H9 (cell line): ENCODE data around the gene SMIM13. TPM values are rescaled to one million over a fixed set of nuclear protein-coding genes. Genes with fewer than 3 reads are reported as not detected.

Experiments
- DNase-seq: peaks from one replicate; pipeline ENCODE4 v3.0.0-alpha.2; 2017
- H2AFZ ChIP-seq: one replicate; pipeline ENCODE4 v1.6.1; 2013; ENCODE audit warnings: mild to moderate bottlenecking, low read length, control low read depth, moderate library complexity
- H2AK5ac ChIP-seq: 2 replicates; pipeline ENCODE4 v1.6.1; 2013; ENCODE audit warnings: low read length, control low read depth, mixed read lengths; ENCODE audit not compliant: insufficient read length
- H2BK120ac ChIP-seq: one replicate; pipeline ENCODE4 v1.6.1; 2013; ENCODE audit warnings: low read depth, mild to moderate bottlenecking, low read length, control low read depth, inconsistent platforms; ENCODE audit not compliant: poor library complexity, severe bottlenecking
- H2BK12ac ChIP-seq: 2 replicates; pipeline ENCODE4 v1.6.1; 2013; ENCODE audit warnings: low read length, control low read depth, mixed read lengths, low read depth; ENCODE audit not compliant: insufficient read length
- H2BK15ac ChIP-seq: 2 replicates; pipeline ENCODE4 v1.6.1; 2013; ENCODE audit warnings: low read depth, low read length, control low read depth
- H2BK20ac ChIP-seq: one replicate; pipeline ENCODE4 v1.6.1; 2013; ENCODE audit warnings: low read depth, mild to moderate bottlenecking, low read length, control low read depth, inconsistent platforms; ENCODE audit not compliant: poor library complexity, severe bottlenecking
- H2BK5ac ChIP-seq: 2 replicates; pipeline ENCODE4 v1.6.1; 2013; ENCODE audit warnings: low read length, control low read depth, mixed read lengths; ENCODE audit not compliant: insufficient read length
- H3K14ac ChIP-seq: 2 replicates; pipeline ENCODE4 v1.6.1; 2013; ENCODE audit warnings: low read length, control low read depth; ENCODE audit not compliant: insufficient read depth
- H3K18ac ChIP-seq: 2 replicates; pipeline ENCODE4 v1.6.1; 2013; ENCODE audit warnings: low read depth, mild to moderate bottlenecking, mixed read lengths, low read length, control low read depth; ENCODE audit not compliant: insufficient read length
- H3K23ac ChIP-seq: 2 replicates; pipeline ENCODE4 v1.6.1; 2013; ENCODE audit warnings: low read length, control low read depth, mixed read lengths, low read depth; ENCODE audit not compliant: insufficient read length
- H3K23me2 ChIP-seq: 2 replicates; pipeline ENCODE4 v1.6.1; 2013; ENCODE audit warnings: low read depth, mild to moderate bottlenecking, mixed read lengths, low read length, control low read depth; ENCODE audit not compliant: insufficient read length, poor library complexity, severe bottlenecking
- H3K27ac ChIP-seq: 2 replicates; pipeline ENCODE4 v1.5.1; 2013; ENCODE audit warnings: low read length, control low read depth, mixed read lengths, low read depth; ENCODE audit not compliant: insufficient read length
- H3K27me3 ChIP-seq: 2 replicates; pipeline ENCODE4 v1.6.1; 2013; ENCODE audit warnings: low read length, control low read depth, inconsistent platforms; ENCODE audit not compliant: insufficient read depth
- H3K4ac ChIP-seq: 2 replicates; pipeline ENCODE4 v1.6.1; 2013; ENCODE audit warnings: low read depth, mild to moderate bottlenecking, control low read depth, inconsistent platforms, low read length, moderate library complexity
- H3K4me1 ChIP-seq: 2 replicates; pipeline ENCODE4 v1.6.1; 2013; ENCODE audit warnings: low read length, control low read depth, inconsistent platforms; ENCODE audit not compliant: insufficient read depth
- H3K4me2 ChIP-seq: 2 replicates; pipeline ENCODE4 v1.6.1; 2013; ENCODE audit warnings: low read length, control low read depth, mixed read lengths; ENCODE audit not compliant: insufficient read length, insufficient read depth
- H3K56ac ChIP-seq: 2 replicates; pipeline ENCODE4 v1.6.1; 2013; ENCODE audit warnings: low read depth, mild to moderate bottlenecking, mixed read lengths, low read length, control low read depth; ENCODE audit not compliant: insufficient read length
- H3K79me1 ChIP-seq: 2 replicates; pipeline ENCODE4 v1.6.1; 2013; ENCODE audit warnings: low read depth, mild to moderate bottlenecking, moderate library complexity, low read length, control low read depth, inconsistent platforms; ENCODE audit not compliant: insufficient read depth, poor library complexity, severe bottlenecking
- H3K79me2 ChIP-seq: 2 replicates; pipeline ENCODE4 v1.6.1; 2013; ENCODE audit warnings: low read length, control low read depth, inconsistent platforms; ENCODE audit not compliant: insufficient read depth
- H3K9ac ChIP-seq: 2 replicates; pipeline ENCODE4 v1.6.1; 2013; ENCODE audit warnings: low read length, control low read depth, mixed read lengths; ENCODE audit not compliant: insufficient read length; ENCODE audit errors: extremely low read depth
- H3K9me3 ChIP-seq: one replicate; pipeline ENCODE4 v1.6.1; 2013; ENCODE audit warnings: low read depth, low read length, inconsistent platforms; ENCODE audit not compliant: control insufficient read depth
- H3T11ph ChIP-seq: one replicate; pipeline ENCODE4 v1.6.1; 2013; ENCODE audit warnings: mild to moderate bottlenecking, low read length, control low read depth, inconsistent platforms
- H4K20me1 ChIP-seq: one replicate; pipeline ENCODE4 v1.6.1; 2013; ENCODE audit not compliant: control insufficient read depth, insufficient read length, insufficient read depth
- H4K5ac ChIP-seq: 2 replicates; pipeline ENCODE4 v1.6.1; 2013; ENCODE audit warnings: low read depth, mild to moderate bottlenecking, mixed read lengths, low read length, control low read depth; ENCODE audit not compliant: insufficient read length
- H4K8ac ChIP-seq: replicated peaks from 2 replicates; pipeline ENCODE4 v1.6.1; 2013; ENCODE audit warnings: low read length, control low read depth, mixed read lengths, low read depth; ENCODE audit not compliant: insufficient read length
- H4K91ac ChIP-seq: 2 replicates; pipeline ENCODE4 v1.6.1; 2013; ENCODE audit warnings: low read depth, mild to moderate bottlenecking, moderate library complexity, mixed read lengths, low read length, control low read depth; ENCODE audit not compliant: insufficient read length
- H3K27ac Mint-ChIP-seq, 3 experiments: 2 replicates in 2 of 3; 3 replicates in 1 of 3; pipeline ENCODE4 v1.8.0; 2020 to 2021; ENCODE audit warnings: mixed read lengths in 3 of 3, mild to moderate bottlenecking in 1 of 3, moderate library complexity in 1 of 3
- H3K27me3 Mint-ChIP-seq: 2 replicates; pipeline ENCODE4 v1.8.0; 2021; ENCODE audit warnings: low read depth, mild to moderate bottlenecking, moderate library complexity, mixed read lengths
- H3K36me3 Mint-ChIP-seq, 3 experiments: 2 replicates in 2 of 3; 3 replicates in 1 of 3; pipeline ENCODE4 v1.8.0; 2020 to 2021; ENCODE audit warnings: low read depth in 3 of 3, mixed read lengths in 3 of 3; ENCODE audit not compliant: insufficient read depth in 1 of 3
- H3K4me1 Mint-ChIP-seq, 2 experiments: 2 replicates each; pipeline ENCODE4 v1.8.0; 2020; ENCODE audit warnings: mixed read lengths in 2 of 2
- H3K4me3 Mint-ChIP-seq, 2 experiments: 2 replicates in 1 of 2; 3 replicates in 1 of 2; pipeline ENCODE4 v1.8.0; 2020 to 2021; ENCODE audit warnings: mild to moderate bottlenecking in 2 of 2, mixed read lengths in 2 of 2, moderate library complexity in 1 of 2
- H3K9me3 Mint-ChIP-seq, 2 experiments: 2 replicates in 1 of 2; 3 replicates in 1 of 2; pipeline ENCODE4 v1.8.0; 2020; ENCODE audit warnings: mild to moderate bottlenecking in 2 of 2, mixed read lengths in 2 of 2, moderate library complexity in 1 of 2
- CTCF ChIP-seq: fragments of 200-600 bp; sonication (generic); conservative IDR thresholded peaks from 3 replicates; pipeline ENCODE4 v1.8.0; 2021; ENCODE audit warnings: antibody characterized with exemption, mild to moderate bottlenecking
- WGBS: extraction: QIAGEN DNeasy Blood & Tissue Kit; methylation state at CpG from one replicate; pipeline ENCODE4 v1.1.7; 2013; ENCODE audit warnings: missing lambda C conversion rate, low lambda C conversion rate, mixed read lengths; ENCODE audit not compliant: insufficient read length; ENCODE audit errors: extremely low coverage; 5-methylcytosine and 5-hydroxymethylcytosine counted together
- total RNA-seq: library from RNA; stranded (reverse); gene quantifications from 2 replicates; pipeline ENCODE4 v1.2.1, GENCODE V29; 2021

Gene SMIM13
- total RNA-seq, 1 experiment from 2014 or later = 10.6 TPM

GRCh38 chr6:11183761-11184362 is 90.2 kb downstream of the SMIM13 start:
- Histone ChIP-seq H4K91ac (no peak overlapping the region), H3K23ac (no peak overlapping the region), H4K20me1 (no peaks in the 10 kb centered on the region), H2BK20ac (no peak overlapping the region), H2BK5ac (no peak overlapping the region), H4K5ac (no peak overlapping the region), H3K56ac (no peak overlapping the region), H3K9me3 (peaks cover 3% of the 10 kb centered on the region), H3K27me3 (no peaks in the 10 kb centered on the region), H2AK5ac (no peak overlapping the region), H3T11ph (no peak overlapping the region), H3K14ac (no peak overlapping the region), H4K8ac (no peak overlapping the region), H3K23me2 (no peaks in the 10 kb centered on the region), H3K27ac (no peak overlapping the region), H3K4me2 (no peak overlapping the region), H3K4me1 (no peaks in the 10 kb centered on the region; the same call in 1 of the 2 replicates), H3K79me1 (no peaks in the 10 kb centered on the region), H2BK12ac (no peak overlapping the region), H2BK15ac (no peak overlapping the region), H3K79me2 (no peaks in the 10 kb centered on the region), H3K4ac (no peak overlapping the region), H2BK120ac (no peak overlapping the region), H3K18ac (no peak overlapping the region), H2AFZ (no peak overlapping the region), H3K9ac (no peak overlapping the region)
- H3K4me1 Mint-ChIP-seq = peaks cover 14 to 17% of the 10 kb centered on the region in 2 experiments
- TF ChIP-seq CTCF = no peak
- peaks cover 15 to 17% of the 10 kb centered on the region in 2 experiments; a peak in 4 of 5 replicates for H3K9me3 Mint-ChIP-seq
- no peaks in the 10 kb centered on the region for H3K27me3 Mint-ChIP-seq
- peaks cover 22 to 41% (median 26%) of the 10 kb centered on the region in 3 experiments for H3K36me3 Mint-ChIP-seq
- DNase-seq = no peak
- H3K4me3 Mint-ChIP-seq = no peak overlapping the region
- WGBS = no CpG with 5 or more reads among the region's 3 CpGs
- H3K27ac Mint-ChIP-seq = no peak overlapping the region
